Measurements from ENCODE around the gene PPP1R14D.
A peak's percentile ranks its signal among the peaks of the same experiment; 100 is the strongest.
"Not testable (repeated sequence)": the region's sequence is repeated elsewhere in the genome, so short reads cannot be mapped to it uniquely, and the experiment has no call there.

Gene PPP1R14D, protein sequence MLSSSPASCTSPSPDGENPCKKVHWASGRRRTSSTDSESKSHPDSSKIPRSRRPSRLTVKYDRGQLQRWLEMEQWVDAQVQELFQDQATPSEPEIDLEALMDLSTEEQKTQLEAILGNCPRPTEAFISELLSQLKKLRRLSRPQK

DNA sequence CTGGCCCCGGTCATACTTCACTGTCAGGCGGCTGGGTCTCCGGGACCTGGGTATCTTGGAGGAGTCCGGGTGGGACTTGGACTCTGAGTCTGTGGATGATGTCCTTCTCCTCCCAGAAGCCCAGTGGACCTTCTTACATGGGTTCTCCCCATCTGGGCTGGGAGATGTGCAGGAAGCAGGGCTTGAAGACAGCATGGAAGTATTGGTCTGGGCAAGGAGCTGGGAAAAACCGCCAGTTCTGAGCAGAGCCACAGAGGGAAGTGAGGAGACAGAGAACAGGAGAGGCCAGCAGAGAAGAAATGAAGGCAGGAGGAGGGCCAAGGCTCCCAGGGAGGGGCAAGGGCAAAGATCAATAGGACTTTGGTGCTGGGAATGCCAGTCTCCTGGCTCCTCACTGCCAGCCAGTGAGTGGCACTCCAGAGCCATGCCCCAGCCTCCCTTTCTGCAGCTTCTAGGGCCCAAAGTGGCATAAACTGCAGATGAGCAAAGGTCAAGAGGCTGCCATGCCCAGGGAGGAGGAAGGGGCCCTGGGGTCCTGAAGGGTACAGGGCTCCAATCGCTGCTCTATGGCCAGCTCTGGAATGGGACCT is at the start of gene PPP1R14D:
TSS of gene PPP1R14D (minus strand) at position 262 of the 590 bp plus-strand sequence. CDS start at position 195, 67 bp downstream.
- no peak for DNase-seq

DNA sequence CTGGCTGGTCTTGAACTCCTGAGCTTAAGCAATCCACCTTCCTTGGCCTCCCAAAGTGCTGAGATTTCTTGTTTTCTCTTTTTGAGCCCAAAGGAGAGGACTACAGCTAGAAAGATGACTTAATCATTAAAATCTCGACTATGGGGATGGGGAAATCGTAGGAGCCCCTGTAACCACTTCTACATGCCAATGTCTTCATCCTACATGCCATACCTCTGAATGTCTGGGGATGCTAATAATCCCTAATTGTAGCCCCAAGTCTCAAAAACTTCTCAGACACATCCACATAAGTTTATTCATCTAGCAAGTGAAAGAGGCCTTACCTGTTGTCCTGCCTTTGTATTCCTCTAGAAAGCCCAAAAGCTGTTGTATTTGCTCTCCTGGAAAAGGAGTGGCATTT is 49.2 kb upstream of the PPP1R14D start:
- DNase-seq = no peak

DNA sequence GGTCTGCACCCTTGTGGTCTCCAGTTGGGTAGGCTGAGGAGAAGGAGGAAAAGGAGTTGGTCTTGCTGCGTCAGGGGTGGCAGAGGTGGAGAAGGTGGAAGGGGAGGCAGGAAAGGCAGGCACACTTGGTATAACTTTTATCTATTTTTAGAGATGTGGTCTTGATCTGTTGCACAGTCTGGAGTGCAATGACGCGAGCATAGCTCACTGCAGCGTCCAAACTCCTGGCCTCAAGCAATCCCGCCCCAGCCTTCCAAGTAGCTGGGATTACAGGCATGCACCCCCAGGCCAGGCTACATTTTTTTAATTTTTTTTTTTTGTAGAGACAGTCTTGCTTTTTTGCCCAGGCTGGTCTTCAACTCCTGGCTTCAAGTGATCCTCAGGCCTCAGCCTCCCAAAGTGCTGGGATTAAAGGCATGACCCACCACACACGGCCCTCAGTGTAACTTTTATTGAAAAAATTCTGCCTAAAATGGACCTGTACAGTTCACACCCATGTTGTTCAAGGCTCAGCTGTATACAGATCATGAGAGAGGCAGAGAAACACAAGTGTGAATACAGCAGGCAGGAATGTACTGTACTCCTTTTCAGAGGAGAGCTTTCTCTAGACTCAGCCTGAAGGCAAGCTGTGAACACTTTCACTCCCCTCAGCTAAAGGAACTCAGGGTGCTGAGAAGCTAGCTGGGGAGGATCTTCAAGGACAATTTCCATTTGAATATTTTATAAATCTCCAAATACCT is 47.7 kb upstream of the PPP1R14D start:
- no peak for DNase-seq

DNA sequence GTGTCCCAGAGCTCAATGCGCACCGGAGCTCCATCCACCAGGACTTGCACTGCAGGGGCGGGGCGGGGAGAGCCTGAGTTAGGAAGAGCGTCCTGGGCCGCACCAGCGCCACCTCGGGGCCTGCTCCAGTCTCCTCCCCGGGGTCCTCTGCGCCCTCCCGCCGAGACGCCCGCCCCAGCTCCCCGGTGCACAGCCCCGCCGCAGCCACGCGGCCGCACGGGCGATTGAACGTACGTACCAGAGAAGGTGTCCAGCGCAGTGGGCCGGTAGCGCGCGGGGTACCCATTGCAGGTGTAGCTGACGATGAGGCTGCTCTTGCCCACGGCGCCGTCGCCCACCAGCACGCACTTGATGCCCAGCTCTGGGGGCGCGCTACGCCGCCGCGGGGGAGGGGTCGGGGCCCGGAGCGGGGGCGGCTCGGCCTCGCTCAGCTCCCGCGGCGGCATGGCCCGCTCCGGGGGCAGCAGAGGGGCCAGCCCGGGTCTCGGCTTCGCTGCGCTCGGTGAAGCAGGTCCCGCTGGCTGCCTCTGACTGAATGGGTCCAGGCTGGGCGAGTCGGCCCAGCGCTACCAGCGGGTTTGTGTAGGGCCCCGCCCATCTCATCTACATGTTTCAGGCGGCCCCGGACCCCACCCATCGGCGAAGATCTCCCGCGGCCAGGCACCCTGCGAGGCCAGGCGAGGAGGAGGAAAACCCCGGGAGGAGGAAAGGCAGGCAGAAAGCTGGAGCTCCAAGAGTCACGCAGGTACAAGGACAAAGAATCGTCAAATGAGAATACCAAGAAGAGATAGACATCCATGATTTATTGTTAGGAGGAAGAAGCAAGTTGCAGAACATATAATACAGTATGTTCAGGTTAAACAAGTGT is 45.4 kb upstream of the PPP1R14D start, which contains the start of gene RHOV:
TSS of gene RHOV (minus strand) at position 541 of the 868 bp plus-strand sequence. CDS start at position 446, 95 bp downstream.
- DNase-seq = peak; percentile 48

DNA sequence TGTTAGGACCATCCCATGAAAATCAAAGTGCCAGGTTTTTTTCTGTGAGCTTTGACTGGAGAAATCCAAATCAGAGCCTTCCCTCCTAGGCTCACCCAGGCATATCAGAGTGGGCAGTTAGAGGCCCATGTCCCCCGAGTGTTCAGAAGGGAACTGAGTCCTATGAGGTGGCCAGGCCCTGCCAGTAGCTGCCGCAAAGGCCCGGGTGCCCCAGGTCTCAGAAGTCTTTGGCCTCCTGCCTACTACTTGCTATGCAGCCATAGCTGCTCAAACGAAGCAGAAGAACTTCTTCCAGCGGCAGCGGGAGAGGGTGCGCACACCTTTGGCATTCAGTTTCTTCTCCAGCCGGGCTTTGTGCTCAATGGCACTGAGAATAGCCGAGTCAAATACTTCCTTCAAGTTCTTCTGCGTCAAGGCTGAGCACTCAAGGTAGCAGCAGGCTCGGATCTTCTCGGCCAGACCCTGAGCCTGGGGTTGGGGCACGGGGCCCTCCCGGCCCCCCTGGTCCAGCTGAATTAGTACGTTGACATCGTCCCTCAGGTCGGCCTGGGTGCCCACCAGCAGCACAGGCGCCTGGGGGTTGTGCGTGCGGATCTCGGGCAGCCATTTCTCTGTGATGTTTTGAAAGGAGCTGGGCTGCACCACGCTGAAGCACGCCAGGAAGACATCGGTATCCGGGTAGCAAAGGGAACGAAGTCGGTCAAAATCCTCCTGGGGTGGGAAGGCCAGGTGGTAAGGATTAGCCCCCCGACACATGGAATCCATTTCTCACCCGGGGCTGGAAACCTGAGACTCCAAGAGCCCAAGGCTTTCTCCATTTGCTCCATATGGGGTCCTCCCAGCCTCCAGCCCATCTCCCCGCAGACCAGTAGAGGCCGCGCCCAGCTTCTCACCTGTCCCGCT is 44.5 kb upstream of the PPP1R14D start:
- no peak for DNase-seq

DNA sequence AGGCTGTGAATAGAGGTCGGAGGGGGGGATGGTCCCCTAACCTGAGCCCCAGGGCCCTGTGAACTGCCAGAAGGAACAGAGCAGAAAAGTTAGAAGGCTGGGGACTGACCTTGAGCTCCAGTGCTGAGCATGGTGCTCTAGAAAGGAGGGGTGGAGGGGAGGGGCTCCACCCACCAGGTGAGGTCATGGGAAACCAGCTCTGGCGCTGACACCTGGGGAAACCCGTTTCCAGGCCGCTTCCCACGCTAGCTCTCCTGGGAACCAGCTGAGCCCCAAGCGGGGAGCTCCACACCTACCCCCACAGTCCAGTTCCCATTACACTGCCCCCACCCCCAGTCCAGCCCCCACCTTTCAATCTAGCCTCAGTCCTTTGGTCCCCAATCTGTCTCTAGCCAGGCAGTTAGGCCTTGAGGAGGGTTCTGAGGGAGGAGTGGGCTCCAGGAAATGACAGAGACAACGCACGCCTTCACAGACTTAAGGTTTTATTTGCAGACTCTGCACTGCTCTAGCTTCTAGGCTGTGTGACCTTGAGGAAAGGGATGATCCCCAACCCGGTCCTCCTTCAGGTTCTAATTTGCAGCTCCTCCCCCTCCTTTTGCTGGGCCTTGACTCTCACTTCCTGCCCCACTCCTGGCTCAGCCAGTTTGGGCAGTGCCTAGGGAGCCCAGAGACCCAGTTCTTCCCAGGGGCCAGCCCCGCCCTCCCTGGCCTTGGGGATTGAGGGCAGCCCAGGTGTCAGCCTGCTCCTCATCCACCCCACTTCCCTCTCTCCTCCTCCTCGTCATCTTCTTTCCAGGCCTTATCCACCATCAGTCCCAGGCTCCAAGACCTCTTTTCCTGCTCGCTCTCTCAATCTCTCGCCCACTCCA is 43.5 kb upstream of the PPP1R14D start:
- DNase-seq = no peak

DNA sequence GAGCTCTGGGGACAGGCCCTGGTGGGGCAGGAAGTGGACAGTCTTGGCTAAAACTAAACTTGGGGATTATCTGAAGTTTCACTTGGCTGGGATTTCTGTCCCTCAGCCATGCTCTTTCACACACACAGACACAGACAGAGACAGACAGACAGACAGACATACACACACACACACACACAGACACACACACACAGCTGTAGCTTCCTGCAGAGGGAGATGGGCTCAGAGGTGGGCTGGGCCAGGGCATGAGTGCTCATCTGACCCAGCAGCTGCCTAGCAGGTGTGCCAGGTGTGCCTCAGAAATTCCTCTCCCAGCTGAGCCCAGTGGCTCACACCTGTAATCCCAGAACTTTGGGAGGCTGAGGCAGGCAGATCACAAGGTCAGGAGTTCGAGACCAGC is 42.2 kb upstream of the PPP1R14D start:
- DNase-seq = no peak

DNA sequence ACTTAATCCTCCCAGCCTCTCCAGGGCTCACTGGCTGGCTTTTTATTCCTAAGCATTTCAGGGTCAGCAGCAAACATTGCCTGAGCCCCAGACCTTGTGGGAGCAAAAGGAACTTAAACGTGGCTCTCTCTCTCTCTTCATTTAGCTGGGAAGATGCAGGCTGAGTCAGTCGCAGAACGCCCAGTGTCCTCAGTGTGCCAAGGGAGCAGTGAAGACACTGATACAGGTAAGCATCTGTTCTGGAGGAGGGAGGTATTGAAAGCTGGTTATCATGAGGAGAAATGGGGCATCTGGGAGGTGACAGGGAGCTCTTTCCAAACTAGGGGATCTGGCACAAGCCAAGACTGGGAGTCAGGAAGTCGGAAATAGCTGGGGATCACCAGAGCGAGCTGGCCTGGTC is 41.2 kb upstream of the PPP1R14D start:
- no peak for DNase-seq

DNA sequence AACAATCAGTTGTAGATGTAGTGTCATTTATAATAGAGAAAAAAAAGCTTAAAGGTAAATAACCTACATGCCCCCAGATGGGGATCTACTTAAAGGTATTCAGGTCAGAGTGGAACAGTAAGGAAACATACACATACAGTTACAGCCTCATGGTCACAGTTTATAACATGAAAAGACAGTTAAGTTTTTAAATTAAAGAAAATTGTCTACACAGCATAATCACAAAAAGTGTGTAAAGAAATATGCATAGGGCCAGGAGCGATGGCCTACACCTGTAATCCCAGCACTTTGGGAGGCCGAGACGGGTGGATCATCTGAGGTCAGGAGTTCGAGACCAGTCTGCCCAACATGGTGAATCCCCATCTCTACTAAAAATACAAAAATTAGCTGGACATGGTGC is 38.7 kb upstream of the PPP1R14D start:
- no peak for DNase-seq

DNA sequence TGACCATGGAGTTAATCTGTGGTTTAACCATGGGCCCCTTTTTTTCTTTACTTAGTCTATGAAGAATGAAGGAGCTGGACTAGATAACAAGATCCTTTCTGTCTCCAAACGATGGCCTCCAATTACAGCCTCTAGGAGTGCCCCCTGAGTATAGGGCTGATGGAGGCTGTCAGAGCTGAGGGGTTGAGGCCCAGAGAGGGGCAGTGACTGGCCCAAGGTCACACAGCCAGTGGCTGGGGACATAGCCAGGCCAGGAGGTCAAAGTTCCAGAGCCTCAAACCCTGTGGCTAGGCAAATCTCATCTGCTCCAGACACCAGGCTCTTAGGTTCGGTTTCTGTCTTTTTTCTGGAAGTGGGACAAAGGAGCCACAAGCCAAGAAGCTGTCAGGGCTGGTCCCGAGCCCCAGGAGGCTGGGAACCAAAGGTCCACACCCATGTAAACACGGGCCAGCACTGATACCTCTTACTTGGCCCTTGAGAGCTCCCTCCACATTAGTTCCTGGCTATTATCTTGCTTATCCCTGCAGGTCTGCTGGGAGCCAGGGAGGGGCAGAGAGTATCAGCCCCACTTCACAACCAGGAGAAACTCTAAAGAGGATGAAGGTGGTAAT is 35.3 kb upstream of the PPP1R14D start:
- DNase-seq = no peak

DNA sequence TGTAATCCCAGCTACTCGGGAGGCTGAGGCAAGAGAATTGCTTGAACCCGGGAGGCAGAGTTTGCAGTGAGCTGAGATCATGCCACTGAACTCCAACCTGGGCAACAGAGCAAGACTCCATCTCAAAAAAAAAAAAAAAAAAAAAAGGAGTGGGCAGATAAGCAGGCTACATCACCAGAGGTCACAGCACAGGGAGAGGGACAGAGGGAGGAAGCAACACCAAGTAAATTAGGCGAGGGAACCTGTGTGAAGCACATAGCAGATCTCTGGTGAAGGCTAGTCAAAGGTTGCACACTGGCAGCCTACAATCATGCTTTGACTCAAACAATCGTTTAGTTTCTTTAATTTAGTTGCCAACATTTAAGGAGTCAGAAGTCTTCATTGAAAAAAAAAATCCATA is 32.6 kb upstream of the PPP1R14D start:
- not testable (repeated sequence) for DNase-seq

DNA sequence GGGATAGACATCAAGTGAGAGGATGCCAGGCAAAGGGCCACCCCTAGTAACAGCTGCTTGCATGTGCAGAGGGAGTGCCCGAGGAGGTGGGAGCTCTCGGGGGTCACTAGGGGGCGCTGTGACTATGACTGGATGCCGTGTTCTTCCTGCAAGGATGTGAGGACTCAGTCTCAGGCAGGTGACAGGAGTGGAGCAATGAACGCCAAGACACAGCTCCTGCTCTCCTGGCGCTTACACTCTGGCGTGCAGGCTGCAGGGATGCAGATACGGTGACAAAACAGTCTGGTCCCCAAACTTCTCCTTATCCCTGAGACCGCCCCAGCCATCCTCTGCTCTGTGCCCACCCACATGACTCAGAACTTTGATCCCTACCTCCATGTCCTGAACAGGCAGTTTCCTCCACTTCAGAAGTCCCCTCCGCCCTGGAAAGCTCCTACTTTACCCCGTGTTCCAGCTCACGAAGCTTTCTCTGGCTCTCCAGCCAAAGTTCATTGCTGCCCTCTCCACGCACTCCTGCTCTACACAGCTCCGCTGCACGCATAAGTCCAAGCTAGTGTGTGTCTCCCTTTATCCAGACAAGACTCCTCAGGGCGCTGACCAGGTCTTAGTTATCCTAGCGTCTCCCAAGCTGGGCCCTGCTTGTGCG is 30.8 kb upstream of the PPP1R14D start:
- DNase-seq = peak; percentile 54

DNA sequence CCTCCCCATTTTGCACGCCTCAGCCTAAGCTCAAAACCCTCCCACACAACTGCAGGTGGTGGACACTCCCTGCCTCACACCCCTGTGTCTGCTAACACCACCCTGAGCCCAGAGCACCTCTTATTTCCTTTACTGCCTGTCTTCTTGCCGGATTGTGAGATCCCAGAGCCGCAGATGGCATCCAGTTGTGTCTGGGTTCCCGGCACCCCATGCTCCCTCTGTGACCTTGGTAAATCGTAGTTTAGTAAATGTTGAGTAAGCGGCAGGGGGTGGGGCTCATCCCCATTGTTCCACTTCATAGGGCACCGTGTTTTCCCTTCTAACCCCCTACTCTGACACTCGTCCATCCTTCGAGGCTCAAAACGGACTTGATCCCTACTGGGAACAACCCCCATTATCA is 30.2 kb upstream of the PPP1R14D start:
- no peak for DNase-seq

DNA sequence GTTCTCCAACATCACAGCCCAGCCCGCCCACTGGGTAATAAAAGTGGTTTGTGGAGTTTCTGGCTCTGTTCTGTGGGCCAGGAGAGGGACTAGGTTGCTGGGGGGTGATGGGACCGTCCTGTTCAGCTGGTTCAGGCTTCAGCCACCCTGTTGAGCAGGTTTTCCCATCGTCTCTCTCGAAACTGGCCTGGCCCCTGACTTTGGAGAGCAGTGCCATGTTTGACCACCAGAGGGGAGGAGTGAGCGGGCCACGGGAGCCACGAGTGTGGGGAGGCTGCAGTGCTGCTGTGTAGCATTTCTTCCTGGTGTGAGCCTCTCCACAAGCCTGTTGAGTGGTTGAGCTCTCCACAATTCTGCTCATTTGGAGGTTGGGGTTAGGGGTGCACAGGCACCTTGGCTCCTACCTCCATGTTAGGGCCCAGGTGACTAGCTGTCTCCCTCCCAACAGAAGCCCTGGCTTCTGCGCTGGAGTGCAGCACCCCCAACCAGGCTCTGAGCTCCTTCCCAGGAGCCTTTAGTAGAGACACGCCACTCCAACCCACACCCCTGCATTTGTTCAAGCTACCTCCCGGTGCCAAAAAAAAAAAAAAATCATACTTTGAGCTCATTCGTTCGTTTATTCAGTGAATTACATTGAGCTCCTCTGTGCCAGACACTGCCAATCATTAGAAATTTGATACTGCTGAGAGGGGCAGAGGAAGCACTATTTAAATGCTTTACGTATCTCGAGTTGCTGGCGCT is 29.3 kb upstream of the PPP1R14D start:
- peak; percentile 59 for DNase-seq

DNA sequence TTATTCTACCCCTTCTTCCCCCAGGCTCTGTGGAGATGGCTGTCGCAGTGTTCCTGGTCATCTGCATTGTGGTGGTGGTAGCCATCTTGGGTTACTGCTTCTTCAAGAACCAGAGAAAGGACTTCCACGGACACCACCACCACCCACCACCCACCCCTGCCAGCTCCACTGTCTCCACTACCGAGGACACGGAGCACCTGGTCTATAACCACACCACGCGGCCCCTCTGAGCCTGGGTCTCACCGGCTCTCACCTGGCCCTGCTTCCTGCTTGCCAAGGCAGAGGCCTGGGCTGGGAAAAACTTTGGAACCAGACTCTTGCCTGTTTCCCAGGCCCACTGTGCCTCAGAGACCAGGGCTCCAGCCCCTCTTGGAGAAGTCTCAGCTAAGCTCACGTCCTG is 28.2 kb upstream of the PPP1R14D start:
- DNase-seq = no peak

DNA sequence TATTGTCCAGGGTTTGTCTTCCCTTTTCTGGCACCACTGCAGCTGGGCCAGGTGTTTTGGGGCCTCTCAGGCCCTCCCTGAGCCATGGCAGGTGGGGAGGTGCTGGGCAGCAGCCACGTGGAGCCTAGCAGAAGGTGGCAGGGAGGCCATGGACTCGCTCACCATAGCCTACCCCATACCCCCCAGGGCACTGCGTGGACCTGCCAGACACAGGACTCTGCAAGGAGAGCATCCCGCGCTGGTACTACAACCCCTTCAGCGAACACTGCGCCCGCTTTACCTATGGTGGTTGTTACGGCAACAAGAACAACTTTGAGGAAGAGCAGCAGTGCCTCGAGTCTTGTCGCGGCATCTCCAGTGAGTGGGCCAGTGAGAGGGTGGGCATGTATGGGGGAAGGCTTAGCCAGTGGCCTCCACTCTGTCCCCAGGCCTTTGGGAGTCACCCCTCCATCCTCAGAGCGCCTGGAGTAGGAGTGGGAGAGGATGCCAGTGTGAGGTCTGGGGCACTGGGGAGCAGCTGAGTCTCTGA is 27.3 kb upstream of the PPP1R14D start:
- DNase-seq = no peak

DNA sequence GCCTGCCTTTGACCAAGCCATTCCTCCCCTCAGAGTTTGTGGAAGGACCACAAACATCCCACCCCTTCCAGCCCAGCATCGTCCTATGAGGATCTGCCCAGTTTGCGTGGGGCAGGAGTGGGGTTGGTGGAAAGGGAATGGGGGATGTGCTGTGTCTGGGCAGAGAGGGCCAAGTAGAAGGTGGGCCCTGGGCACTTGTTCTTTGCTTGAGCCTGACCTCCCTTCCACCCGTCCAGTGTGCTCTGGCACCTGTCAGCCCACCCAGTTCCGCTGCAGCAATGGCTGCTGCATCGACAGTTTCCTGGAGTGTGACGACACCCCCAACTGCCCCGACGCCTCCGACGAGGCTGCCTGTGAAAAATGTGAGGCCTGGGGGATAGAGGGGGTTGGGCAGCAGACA is 25.7 kb upstream of the PPP1R14D start:
- DNase-seq = no peak

DNA sequence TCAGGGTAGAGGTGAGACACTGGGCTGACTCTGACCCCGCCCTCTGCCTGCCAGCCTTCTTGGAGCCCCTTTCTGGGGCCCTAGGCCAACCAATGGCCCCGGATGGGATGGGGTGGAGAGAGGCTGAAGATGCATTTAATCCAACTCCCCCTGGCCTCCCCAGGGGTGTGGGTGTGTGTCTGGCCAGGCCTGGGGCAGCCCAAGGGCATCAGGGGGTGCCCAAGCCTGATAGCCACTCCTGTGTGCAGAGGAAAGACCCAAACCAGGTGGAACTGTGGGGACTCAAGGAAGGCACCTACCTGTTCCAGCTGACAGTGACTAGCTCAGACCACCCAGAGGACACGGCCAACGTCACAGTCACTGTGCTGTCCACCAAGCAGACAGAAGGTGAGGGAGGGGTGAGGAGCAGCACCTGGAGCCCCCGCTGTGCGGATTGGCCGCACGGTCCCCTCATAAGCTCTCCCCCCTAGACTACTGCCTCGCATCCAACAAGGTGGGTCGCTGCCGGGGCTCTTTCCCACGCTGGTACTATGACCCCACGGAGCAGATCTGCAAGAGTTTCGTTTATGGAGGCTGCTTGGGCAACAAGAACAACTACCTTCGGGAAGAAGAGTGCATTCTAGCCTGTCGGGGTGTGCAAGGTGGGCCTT is 24.9 kb upstream of the PPP1R14D start:
- no peak for DNase-seq

DNA sequence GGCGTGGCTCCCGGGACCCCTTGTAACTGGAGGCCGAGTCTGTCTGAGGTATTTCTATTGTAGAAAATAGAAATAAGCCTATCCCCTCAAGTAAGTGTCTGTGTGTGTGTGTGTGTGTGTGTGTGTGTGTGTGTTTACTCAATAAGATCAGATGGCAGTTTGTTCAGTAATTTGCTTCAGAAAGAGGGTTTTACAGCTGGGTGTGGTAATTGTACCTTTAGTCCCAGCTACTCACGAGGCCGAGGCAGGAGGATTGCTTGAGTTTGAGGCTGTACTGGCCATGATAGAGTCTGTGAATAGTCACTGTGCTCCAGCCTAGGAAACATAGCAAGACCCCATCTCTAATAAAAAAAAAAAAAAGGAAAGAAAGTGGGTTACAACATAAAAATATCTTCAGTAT is 24.0 kb upstream of the PPP1R14D start:
- DNase-seq = no peak
